ENCODE results near the gene SMIM21.
A peak's percentile ranks its signal among the peaks of the same experiment; 100 is the strongest.

Gene SMIM21

GRCh38 chr18:75421656-75422055, 5.8 kb downstream of the SMIM21 start:
- DNase-seq: no peak

- DNase-seq: no peak
Observed at GRCh38 chr18:75418293-75419005, 9.1 kb downstream of the SMIM21 start.

GRCh38 chr18:75410611-75411010, 16.9 kb downstream of the SMIM21 start:
- no peak for DNase-seq

- DNase-seq: no peak
Observed at GRCh38 chr18:75409806-75410205, 17.7 kb downstream of the SMIM21 start.

- DNase-seq: peak; percentile 60
Observed at GRCh38 chr18:75408554-75409506, 18.7 kb downstream of the SMIM21 start.

GRCh38 chr18:75407468-75408437, 19.8 kb downstream of the SMIM21 start:
- no peak for DNase-seq

GRCh38 chr18:75406491-75407445, 20.7 kb downstream of the SMIM21 start:
- no peak for DNase-seq

- no peak for DNase-seq
Observed at GRCh38 chr18:75405351-75405750, 22.2 kb downstream of the SMIM21 start.

GRCh38 chr18:75400366-75400765, 27.1 kb downstream of the SMIM21 start:
- DNase-seq: no peak

GRCh38 chr18:75395137-75395536, 32.4 kb downstream of the SMIM21 start:
- no peak for DNase-seq

GRCh38 chr18:75393721-75394120, 33.8 kb downstream of the SMIM21 start:
- no peak for DNase-seq

- no peak for DNase-seq
Observed at GRCh38 chr18:75392226-75392578, 35.3 kb downstream of the SMIM21 start.

- no peak for DNase-seq
Observed at GRCh38 chr18:75391279-75392225, 36.0 kb downstream of the SMIM21 start.

GRCh38 chr18:75390854-75391253, 36.6 kb downstream of the SMIM21 start:
- DNase-seq: no peak

GRCh38 chr18:75384144-75384543, 43.4 kb downstream of the SMIM21 start:
- DNase-seq: no peak

- DNase-seq: no peak
Observed at GRCh38 chr18:75378376-75379315, 48.9 kb downstream of the SMIM21 start.

- DNase-seq: no peak
Observed at GRCh38 chr18:75377926-75378325, 49.6 kb downstream of the SMIM21 start.

- DNase-seq: no peak
Observed at GRCh38 chr18:75377258-75377657, 50.2 kb downstream of the SMIM21 start.

- DNase-seq: no peak
Observed at GRCh38 chr18:75376004-75376403, 51.5 kb downstream of the SMIM21 start.

All from stimulated activated CD4-positive, alpha-beta T cell treated with anti-CD3 and anti-CD28 coated beads, Interleukin-4, amount 100 ng/mL, for 24 hours (primary cell).